GM21423 (cell line): ENCODE measurements around the gene RAD23B.
A peak's percentile ranks its signal among the peaks of the same experiment; 100 is the strongest.
"Not testable (repeated sequence)": the region's sequence is repeated elsewhere in the genome, so short reads cannot be mapped to it uniquely, and the experiment has no call there.

Experiments
- ATAC-seq: cut with Tn5 transposase; IDR thresholded peaks from one replicate; pipeline ENCODE4 v1.9.1; 2021; ENCODE audit warnings: mild to moderate bottlenecking, moderate library complexity; ENCODE audit not compliant: unreplicated experiment

RAD23B gene

GRCh38 chr9:107292821-107293542 lies 9.9 kb downstream of the RAD23B start:
- ATAC-seq = no peak

- no peak for ATAC-seq
These were observed 10.5 kb downstream of the RAD23B start for GRCh38 chr9:107293543-107294085.

- no peak for ATAC-seq
These were observed 11.7 kb downstream of the RAD23B start for GRCh38 chr9:107294756-107295155.

- no peak for ATAC-seq
These were observed 12.9 kb downstream of the RAD23B start for GRCh38 chr9:107295995-107296394.

- not testable (repeated sequence) for ATAC-seq
These were observed 13.5 kb downstream of the RAD23B start for GRCh38 chr9:107296592-107296991.

- ATAC-seq = no peak
These were observed 16.4 kb downstream of the RAD23B start for GRCh38 chr9:107299437-107299836.

- no peak for ATAC-seq
These were observed 23.2 kb downstream of the RAD23B start for GRCh38 chr9:107306308-107306707.

- ATAC-seq = no peak
These were observed 24.3 kb downstream of the RAD23B start for GRCh38 chr9:107307331-107307730.

- peak; percentile 17 for ATAC-seq
These were observed 25.4 kb downstream of the RAD23B start for GRCh38 chr9:107308461-107308860.

GRCh38 chr9:107309271-107309670 lies 26.2 kb downstream of the RAD23B start:
- ATAC-seq = peak; percentile 93

GRCh38 chr9:107312376-107313050 lies 29.4 kb downstream of the RAD23B start:
- no peak for ATAC-seq

GRCh38 chr9:107313555-107314096 lies 30.5 kb downstream of the RAD23B start:
- no peak for ATAC-seq

GRCh38 chr9:107314763-107315162 lies 31.7 kb downstream of the RAD23B start:
- ATAC-seq = no peak

- no peak for ATAC-seq
These were observed 33.9 kb downstream of the RAD23B start for GRCh38 chr9:107316795-107317661.

- no peak for ATAC-seq
These were observed 39.6 kb downstream of the RAD23B start for GRCh38 chr9:107322643-107323042.

GRCh38 chr9:107323836-107324585 lies 40.9 kb downstream of the RAD23B start:
- no peak for ATAC-seq

GRCh38 chr9:107325842-107326241 lies 42.8 kb downstream of the RAD23B start:
- ATAC-seq = no peak

GRCh38 chr9:107328510-107328909 lies 45.4 kb downstream of the RAD23B start:
- ATAC-seq = no peak

GRCh38 chr9:107330420-107330819 lies 47.3 kb downstream of the RAD23B start:
- no peak for ATAC-seq

GRCh38 chr9:107332883-107333282 lies 49.8 kb downstream of the RAD23B start:
- ATAC-seq = no peak
